MM.1S (cell line): ENCODE results near the gene GLRA3.

Experiments used
- CTCF ChIP-seq: fragments of 300-600 bp; sonication (generic); IDR thresholded peaks from 2 replicates; pipeline ENCODE4 v1.5.1; 2016; ENCODE audit warnings: antibody characterized with exemption, low read length, mixed read lengths
- EZH2 ChIP-seq: fragments of 300-600 bp; sonication (generic); optimal IDR thresholded peaks from 2 replicates; pipeline ENCODE3; 2017; ENCODE audit warnings: low read depth, mild to moderate bottlenecking, antibody characterized with exemption, low read length, mixed read lengths

GRCh38 chr4:174870311-174870710 is 41.3 kb upstream of the GLRA3 start:
- no peak for TF ChIP-seq EZH2
- TF ChIP-seq CTCF = no peak
